ENCODE measurements around the gene NEDD4.
"Not testable (repeated sequence)": the region's sequence is repeated elsewhere in the genome, so short reads cannot be mapped to it uniquely, and the experiment has no call there.

The NEDD4 gene

GRCh38 chr15:55869660-55870059, 123.8 kb downstream of the NEDD4 start (continued):
- TF ChIP-seq ZNF157 (tag by site-specific recombination; IDR thresholded peaks at IDR 0.05), result no peak

DNA sequence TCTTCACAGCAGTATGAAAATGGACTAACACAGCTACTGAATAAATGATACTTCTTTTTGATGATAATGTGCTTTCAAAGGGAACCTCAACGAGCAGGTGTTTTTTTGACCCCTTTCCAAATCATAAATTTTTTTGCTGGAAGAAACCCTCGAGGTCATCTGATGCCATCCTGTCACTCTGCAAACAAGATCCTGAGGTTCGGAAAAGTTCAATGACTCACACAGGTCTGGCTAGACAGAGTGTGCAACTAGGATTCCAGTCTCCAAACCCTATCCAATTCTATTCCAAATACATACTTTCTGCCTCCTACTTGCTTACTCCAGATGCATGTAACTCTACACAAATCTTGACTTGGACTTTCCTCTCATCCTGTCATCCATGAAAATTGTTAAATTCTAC, 124.7 kb downstream of the NEDD4 start:
- Histone ChIP-seq H3K27ac (ENCODE audit: extremely low read depth, low read depth, low read length) (no peak overlapping the region), H3K9me3 (ENCODE audit: control insufficient read depth, insufficient read depth, low read depth, low read length) (no peaks in the 10 kb centered on the region), H3K4me3 (ENCODE audit: low read depth, low read length) (no peak overlapping the region), H3K36me3 (ENCODE audit: control insufficient read depth in 2 of 2, insufficient read depth in 1 of 2, low read length in 2 of 2) (no peaks in the 10 kb centered on the region), H3K4me1 (ENCODE audit: control insufficient read depth, insufficient read depth, low read length) (0 out of 2 replicates have a peak, but pooled peaks cover 8% of the 10 kb centered on the region)
- TF ChIP-seq ZNF664 (tag by site-specific recombination; IDR thresholded peaks at IDR 0.05) (no peak), ZNF600 (tag by site-specific recombination; IDR thresholded peaks at IDR 0.05) (no peak), ZNF157 (tag by site-specific recombination; IDR thresholded peaks at IDR 0.05) (no peak), ZNF274 (IDR thresholded peaks at IDR 0.05; ENCODE audit: low read length) (no peak), ZNF274 (tag by site-specific recombination; IDR thresholded peaks at IDR 0.05; ENCODE audit: borderline replicate concordance) (no peak), ZNF311 (tag by site-specific recombination; IDR thresholded peaks at IDR 0.05; ENCODE audit: borderline replicate concordance) (no peak), FEZF1 (tag by site-specific recombination; IDR thresholded peaks at IDR 0.05) (no peak), ZIC2 (tag by site-specific recombination; IDR thresholded peaks at IDR 0.05) (no peak), SCRT2 (tag by site-specific recombination; IDR thresholded peaks at IDR 0.05) (no peak), ZBTB11 (tag by site-specific recombination; conservative IDR thresholded peaks at IDR 0.05; ENCODE audit: low read depth) (no peak), ZBTB26 (tag by site-specific recombination; optimal IDR thresholded peaks at IDR 0.05) (no peak), SP2 (tag by site-specific recombination; IDR thresholded peaks at IDR 0.05) (no peak), ZFP41 (tag by site-specific recombination; IDR thresholded peaks at IDR 0.05; ENCODE audit: borderline replicate concordance) (no peak), ZNF350 (tag by site-specific recombination; IDR thresholded peaks at IDR 0.05) (no peak), ZNF114 (tag by site-specific recombination; IDR thresholded peaks at IDR 0.05) (no peak), MEIS1 (CRISPR knock-in tag; IDR thresholded peaks at IDR 0.05; ENCODE audit: borderline replicate concordance) (no peak), ZNF677 (tag by site-specific recombination; IDR thresholded peaks at IDR 0.05) (no peak), IKZF3 (tag by site-specific recombination; IDR thresholded peaks at IDR 0.05) (no peak)
- TF ChIP-seq, protein P1, sequence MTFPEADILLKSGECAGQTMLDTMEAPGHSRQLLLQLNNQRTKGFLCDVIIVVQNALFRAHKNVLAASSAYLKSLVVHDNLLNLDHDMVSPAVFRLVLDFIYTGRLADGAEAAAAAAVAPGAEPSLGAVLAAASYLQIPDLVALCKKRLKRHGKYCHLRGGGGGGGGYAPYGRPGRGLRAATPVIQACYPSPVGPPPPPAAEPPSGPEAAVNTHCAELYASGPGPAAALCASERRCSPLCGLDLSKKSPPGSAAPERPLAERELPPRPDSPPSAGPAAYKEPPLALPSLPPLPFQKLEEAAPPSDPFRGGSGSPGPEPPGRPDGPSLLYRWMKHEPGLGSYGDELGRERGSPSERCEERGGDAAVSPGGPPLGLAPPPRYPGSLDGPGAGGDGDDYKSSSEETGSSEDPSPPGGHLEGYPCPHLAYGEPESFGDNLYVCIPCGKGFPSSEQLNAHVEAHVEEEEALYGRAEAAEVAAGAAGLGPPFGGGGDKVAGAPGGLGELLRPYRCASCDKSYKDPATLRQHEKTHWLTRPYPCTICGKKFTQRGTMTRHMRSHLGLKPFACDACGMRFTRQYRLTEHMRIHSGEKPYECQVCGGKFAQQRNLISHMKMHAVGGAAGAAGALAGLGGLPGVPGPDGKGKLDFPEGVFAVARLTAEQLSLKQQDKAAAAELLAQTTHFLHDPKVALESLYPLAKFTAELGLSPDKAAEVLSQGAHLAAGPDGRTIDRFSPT (tag by site-specific recombination; IDR thresholded peaks at IDR 0.05), result no peak
- ChIA-PET POLR2A (no interaction called here), CTCF (no interaction called here)

DNA sequence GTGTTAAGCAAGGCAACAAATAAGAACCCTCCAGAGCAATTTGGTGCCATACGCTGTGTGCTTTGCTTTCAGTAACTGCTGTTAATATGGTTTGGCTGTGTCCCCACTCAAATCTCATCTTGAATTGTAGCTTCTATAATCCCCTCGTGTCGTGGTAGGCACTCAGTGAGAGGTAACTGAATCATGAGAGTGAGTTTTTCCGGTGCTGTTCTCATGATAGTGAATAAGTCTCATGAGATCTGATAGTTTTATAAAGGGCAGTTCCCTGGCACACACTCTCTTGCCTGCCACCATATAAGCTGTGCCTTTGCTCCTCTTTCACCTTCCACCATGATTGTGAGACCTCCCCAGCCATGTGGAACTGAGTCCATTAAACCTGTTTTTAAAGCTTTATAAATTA, 125.1 kb downstream of the NEDD4 start:
- H3K4me1 ChIP-seq (ENCODE audit: control insufficient read depth, insufficient read depth, low read length); H3K36me3 ChIP-seq (ENCODE audit: control insufficient read depth in 2 of 2, insufficient read depth in 1 of 2, low read length in 2 of 2); H3K27ac ChIP-seq (ENCODE audit: extremely low read depth, low read depth, low read length); H3K4me3 ChIP-seq (ENCODE audit: low read depth, low read length); CTCF ChIA-PET; POLR2A ChIA-PET; H3K9me3 ChIP-seq (ENCODE audit: control insufficient read depth, insufficient read depth, low read depth, low read length): not testable (repeated sequence)
